Coronary artery (tissue), 2 donors: ENCODE results near the gene ACOX1.

Source experiments
- DNase-seq: peaks from one replicate; pipeline ENCODE4 v3.0.0-alpha.2; 2017; ENCODE audit warnings: low spot score
- H3K27ac ChIP-seq, 2 donors: fragments of 200-600 bp; sonication (generic); one replicate each; pipeline ENCODE4 v1.5.1; 2016 to 2019
- H3K4me3 ChIP-seq: fragments of 200-600 bp; sonication (generic); 2 replicates; pipeline ENCODE4 v1.5.1; 2016; ENCODE audit warnings: mild to moderate bottlenecking, moderate library complexity
- TF ChIP-seq, protein P1 (sequence below): fragments of 200-600 bp; sonication (generic); IDR thresholded peaks from one replicate; pipeline ENCODE4 v1.5.1; 2019; ENCODE audit warnings: antibody characterized with exemption

Gene ACOX1

DNA sequence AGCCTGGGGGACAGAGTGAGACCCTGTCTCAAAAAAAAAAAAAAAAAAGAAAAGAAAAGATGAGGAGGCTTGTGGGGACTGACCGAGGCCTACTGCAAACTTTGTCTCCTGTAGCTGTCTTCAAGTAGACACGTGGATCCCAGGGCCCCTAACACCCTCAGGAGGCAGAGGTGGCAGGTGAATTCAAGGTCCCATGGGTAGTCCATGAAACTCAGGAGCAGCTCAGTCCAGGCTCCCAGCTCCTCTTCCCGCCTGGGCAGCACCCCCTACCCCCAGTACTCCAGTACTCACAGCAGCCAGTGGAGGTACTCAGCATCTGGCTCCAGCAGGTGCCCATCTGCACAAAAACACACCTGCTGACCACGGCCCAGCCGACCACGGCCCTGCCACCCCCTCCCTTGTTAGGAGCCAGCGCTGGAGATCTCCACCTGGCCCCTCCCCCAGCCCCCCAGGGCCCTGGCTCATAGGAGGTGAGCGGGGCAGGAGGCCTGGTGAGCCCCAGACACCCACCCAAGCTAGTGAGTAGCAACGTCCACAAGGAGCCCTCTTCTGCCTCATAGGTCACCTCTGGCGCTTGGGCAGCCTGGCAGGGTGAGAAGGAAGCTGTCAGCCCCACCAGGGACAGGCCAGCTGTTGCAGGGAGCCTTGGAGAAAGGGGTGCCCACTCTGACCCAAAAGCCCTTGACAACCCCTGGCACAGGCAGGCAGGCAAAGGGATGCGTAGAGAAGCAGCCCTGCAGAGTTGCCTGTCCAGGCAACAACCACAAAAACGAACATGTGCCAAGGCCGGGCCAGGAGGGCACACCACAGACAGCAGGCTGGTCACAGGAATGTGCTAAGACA, 78.1 kb downstream of the ACOX1 start:
- TF ChIP-seq, protein P1, sequence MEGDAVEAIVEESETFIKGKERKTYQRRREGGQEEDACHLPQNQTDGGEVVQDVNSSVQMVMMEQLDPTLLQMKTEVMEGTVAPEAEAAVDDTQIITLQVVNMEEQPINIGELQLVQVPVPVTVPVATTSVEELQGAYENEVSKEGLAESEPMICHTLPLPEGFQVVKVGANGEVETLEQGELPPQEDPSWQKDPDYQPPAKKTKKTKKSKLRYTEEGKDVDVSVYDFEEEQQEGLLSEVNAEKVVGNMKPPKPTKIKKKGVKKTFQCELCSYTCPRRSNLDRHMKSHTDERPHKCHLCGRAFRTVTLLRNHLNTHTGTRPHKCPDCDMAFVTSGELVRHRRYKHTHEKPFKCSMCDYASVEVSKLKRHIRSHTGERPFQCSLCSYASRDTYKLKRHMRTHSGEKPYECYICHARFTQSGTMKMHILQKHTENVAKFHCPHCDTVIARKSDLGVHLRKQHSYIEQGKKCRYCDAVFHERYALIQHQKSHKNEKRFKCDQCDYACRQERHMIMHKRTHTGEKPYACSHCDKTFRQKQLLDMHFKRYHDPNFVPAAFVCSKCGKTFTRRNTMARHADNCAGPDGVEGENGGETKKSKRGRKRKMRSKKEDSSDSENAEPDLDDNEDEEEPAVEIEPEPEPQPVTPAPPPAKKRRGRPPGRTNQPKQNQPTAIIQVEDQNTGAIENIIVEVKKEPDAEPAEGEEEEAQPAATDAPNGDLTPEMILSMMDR: no peak
- no peak overlapping the region for H3K4me3 ChIP-seq

DNA sequence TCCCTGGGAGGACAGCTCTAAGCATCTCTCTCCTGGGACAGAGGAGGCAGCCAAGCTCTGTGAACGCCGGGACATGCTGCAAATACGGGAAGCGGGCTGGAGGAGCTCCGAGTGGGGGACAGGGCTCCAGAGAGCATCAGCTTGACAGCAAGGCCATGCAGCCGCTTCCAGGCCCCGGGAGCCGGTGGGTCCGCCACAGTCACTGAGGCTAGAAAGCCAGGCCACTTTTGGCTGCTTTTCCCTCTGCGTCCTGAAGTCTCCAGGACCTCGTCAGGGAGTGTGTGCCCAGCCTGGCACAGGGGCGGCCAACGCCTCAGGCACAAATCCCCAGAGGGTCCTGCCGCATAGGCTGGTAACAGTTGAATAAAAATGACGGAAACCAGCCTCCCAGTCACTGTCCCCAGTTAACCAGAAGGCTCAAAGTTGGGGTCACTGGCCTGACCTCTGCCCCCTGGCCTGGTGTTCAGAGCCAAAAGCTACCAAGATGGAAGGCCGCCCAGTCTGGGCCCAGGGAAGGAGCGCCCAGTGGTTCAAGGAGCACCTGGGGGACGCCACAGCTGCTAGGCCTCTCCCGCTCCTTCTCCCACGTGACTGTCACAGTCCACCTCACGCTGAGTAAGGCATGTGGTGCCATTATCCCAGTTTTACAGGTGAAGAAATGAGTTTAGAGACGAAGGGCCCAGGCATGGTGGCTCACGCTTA, 79.0 kb downstream of the ACOX1 start:
- no peak for DNase-seq
- H3K27ac ChIP-seq: no peak overlapping the region
- TF ChIP-seq, protein P1: no peak
- no peak overlapping the region for H3K4me3 ChIP-seq

More for the DNA sequence above, 78.1 kb downstream of the ACOX1 start:
- no peak overlapping the region for H3K27ac ChIP-seq
- no peak for DNase-seq

DNA sequence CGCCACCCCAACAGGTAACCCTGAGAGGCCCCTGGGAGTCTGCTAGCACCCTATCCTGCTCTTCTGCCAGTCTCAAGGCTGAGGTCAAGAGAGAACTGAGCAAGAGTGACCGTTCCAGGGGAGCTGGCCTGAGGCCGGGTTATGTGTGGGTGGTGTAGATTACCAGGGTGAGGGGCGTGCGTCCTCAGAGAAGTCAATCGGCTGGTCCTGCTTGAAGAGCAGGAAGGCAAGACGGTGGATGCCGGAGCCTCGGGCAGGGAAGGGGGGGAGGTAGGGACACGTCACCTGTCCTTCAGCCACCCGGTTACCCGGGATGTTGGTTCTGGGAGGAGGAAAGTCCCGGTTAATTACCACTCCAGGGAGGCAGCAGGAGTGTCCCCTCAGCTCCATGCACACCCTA, 79.6 kb downstream of the ACOX1 start:
- DNase-seq: no peak
- Histone ChIP-seq H3K27ac (no peak overlapping the region), H3K4me3 (no peak overlapping the region)
- TF ChIP-seq, protein P1: no peak

DNA sequence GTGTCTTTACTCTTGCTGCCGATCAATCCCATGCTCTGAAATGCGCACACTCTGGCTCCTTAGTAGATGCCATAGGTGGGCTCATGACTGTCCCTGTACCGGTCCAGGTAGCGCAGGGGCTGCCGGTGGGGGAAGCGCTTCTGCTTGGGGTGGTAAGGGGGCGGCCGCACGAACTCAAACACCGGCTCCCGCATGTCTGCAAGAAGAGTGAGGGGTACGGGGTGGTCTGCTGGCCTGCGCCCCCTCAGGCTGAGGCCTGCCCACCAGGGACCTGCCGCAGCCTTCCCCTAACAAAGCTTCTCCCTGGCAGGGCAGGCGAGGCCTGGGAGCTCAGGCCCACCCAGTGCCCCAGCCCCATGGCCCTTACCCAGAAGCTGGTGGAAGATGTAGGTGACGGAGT, 80.2 kb downstream of the ACOX1 start:
- no peak overlapping the region for H3K27ac ChIP-seq
- H3K4me3 ChIP-seq: no peak overlapping the region
- TF ChIP-seq, protein P1: no peak
- DNase-seq: no peak

DNA sequence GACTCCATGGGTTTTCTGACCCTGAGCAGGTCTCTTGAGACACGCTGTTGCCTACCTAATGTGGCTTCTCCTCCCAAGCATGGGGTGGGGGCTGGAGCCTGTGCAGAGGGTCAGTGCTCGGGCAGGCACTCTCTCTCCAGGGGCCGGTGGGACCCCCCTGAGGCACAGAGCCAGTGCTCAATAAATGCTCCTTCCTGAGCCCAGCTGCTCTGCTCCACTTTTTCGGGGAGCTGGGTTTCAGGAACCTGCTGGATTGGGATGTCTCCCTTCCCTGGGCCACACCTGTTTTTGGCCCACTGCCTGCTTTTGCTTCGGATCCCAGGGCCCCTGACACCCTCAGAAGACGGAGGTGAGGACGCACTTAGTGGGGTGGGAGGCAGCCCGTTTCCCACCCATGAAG, 80.9 kb downstream of the ACOX1 start:
- Histone ChIP-seq H3K4me3 (no peak overlapping the region), H3K27ac (peak overlapping the region in 1 of 2 donors; percentile 93)
- TF ChIP-seq, protein P1: no peak
- DNase-seq: no peak

DNA sequence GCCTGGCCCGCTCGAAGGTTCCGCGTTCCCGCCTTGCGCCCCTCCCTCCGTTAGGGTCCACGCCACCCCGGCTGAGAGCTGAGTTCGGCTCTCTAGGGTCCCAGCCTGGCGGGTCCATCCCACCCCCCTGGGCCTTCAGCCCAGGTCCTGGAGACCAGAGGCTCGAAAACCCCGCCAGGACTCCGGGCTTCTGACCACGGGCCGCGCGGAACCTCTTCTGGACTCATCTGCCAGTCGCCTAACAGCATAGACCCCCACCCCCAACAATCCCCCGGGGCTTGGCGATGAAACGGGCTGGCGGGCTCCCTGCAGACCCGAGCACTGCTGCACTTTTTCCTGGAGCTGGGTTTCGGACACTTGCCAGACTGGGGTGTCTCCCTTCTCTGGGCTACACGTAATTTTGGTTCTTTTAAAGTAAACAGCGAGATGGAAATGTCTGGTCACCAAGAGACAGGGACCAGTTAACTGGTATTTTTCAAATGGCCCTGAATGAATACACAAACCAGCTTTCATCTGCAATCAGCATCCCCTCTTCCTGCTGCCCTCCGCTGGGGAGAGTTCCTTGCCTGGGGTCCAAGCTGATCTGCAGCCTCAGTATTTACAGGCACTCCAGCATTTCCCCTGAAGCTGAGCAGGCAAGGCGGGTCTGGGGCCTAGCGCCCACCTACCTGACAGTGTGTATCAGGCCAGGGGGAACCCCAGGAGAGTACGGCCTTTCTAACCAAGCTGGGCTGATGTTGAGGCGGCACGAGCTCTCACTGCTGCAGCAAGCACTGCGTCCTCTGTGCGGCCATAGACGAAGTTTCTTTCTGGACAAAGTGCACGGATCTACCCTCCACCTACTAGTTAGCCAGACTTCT, 81.6 kb downstream of the ACOX1 start:
- TF ChIP-seq, protein P1: no peak
- peak overlapping the region; percentile 76 for H3K4me3 ChIP-seq
- DNase-seq: peak; percentile 84
- H3K27ac ChIP-seq: peak overlapping the region; percentile 89 to 93
